CD4-positive, alpha-beta memory T cell (primary cell): ENCODE measurements around the gene ZPBP2. TPM values are rescaled to one million over a fixed set of nuclear protein-coding genes. Genes with fewer than 3 reads are reported as not detected.
A peak's percentile ranks its signal among the peaks of the same experiment; 100 is the strongest.
"Not testable (repeated sequence)": the region's sequence is repeated elsewhere in the genome, so short reads cannot be mapped to it uniquely, and the experiment has no call there.

Experiments used
- CTCF ChIA-PET: fragments of 350-600 bp; sonication (Branson Sonifier 250); formaldehyde crosslinking; loops from one replicate; lab custom pipeline; 2021; ENCODE audit warnings: inconsistent platforms; ENCODE audit not compliant: partially characterized antibody; lab: Charles Lee
- POLR2A ChIA-PET: fragments of 350-600 bp; sonication (Branson Sonifier 250); formaldehyde crosslinking; loops from one replicate; lab custom pipeline; 2021; ENCODE audit not compliant: partially characterized antibody; lab: Charles Lee
- DNase-seq, 5 donors: peaks; one replicate each; pipeline versions ENCODE4 v3.0.0 to v3.0.0-alpha.2; 2020 to 2022; ENCODE audit warnings: mixed read lengths in 1 of 5
- H3K27ac ChIP-seq: one replicate; pipeline ENCODE4 v1.7.0; 2013; ENCODE audit warnings: low read depth, low read length
- H3K27me3 ChIP-seq: 2 replicates; pipeline ENCODE4 v1.7.0; 2013; ENCODE audit warnings: mild to moderate bottlenecking, low read length, moderate library complexity; ENCODE audit not compliant: insufficient read depth
- H3K36me3 ChIP-seq: 2 replicates; pipeline ENCODE4 v1.7.0; 2013; ENCODE audit warnings: mild to moderate bottlenecking, low read length, moderate library complexity; ENCODE audit not compliant: insufficient read depth
- H3K4me1 ChIP-seq: 2 replicates; pipeline ENCODE4 v1.7.0; 2013; ENCODE audit warnings: mild to moderate bottlenecking, low read length, moderate library complexity; ENCODE audit not compliant: insufficient read depth
- H3K4me3 ChIP-seq, 2 donors: one replicate each; pipeline ENCODE4 v1.7.0; 2013; ENCODE audit warnings: low read length in 2 of 2, mild to moderate bottlenecking in 1 of 2
- H3K9me3 ChIP-seq, 2 donors: one replicate each; pipeline ENCODE4 v1.7.0; 2013; ENCODE audit warnings: low read length in 2 of 2, control low read depth in 1 of 2; ENCODE audit not compliant: control insufficient read depth in 1 of 2
- H3K27ac Mint-ChIP-seq, 7 donors: one replicate each; pipeline ENCODE4 v1.8.0; 2020 to 2021; ENCODE audit warnings: mixed read lengths in 7 of 7, mild to moderate bottlenecking in 6 of 7, inconsistent platforms in 3 of 7, moderate library complexity in 3 of 7
- H3K27me3 Mint-ChIP-seq, 2 donors: one replicate each; pipeline ENCODE4 v1.8.0; 2020 to 2021; ENCODE audit warnings: mixed read lengths in 2 of 2
- H3K36me3 Mint-ChIP-seq, 2 donors: one replicate each; pipeline ENCODE4 v1.8.0; 2020 to 2021; ENCODE audit warnings: mixed read lengths in 2 of 2, inconsistent platforms in 1 of 2, mild to moderate bottlenecking in 1 of 2
- H3K4me1 Mint-ChIP-seq, 4 donors: one replicate each; pipeline ENCODE4 v1.8.0; 2020 to 2021; ENCODE audit warnings: mixed read lengths in 4 of 4, mild to moderate bottlenecking in 1 of 4
- H3K4me3 Mint-ChIP-seq, 8 donors: one replicate each; pipeline ENCODE4 v1.8.0; 2020 to 2021; ENCODE audit warnings: mixed read lengths in 8 of 8, mild to moderate bottlenecking in 7 of 8, moderate library complexity in 6 of 8, inconsistent platforms in 3 of 8
- H3K9me3 Mint-ChIP-seq, 8 donors: one replicate each; pipeline ENCODE4 v1.8.0; 2020 to 2021; ENCODE audit warnings: mixed read lengths in 8 of 8, mild to moderate bottlenecking in 5 of 8, inconsistent platforms in 3 of 8, moderate library complexity in 1 of 8
- intact Hi-C: fragments of 100-400 bp; cut with micrococcal nuclease; formaldehyde crosslinking; loops from one replicate; pipeline ENCODE4 v1.15.1; 2023
- polyA plus RNA-seq, 2 donors: library from polyadenylated mRNA; unstranded; fragments of 300-500 nt; fragmentation: Illumina TruSeq; gene quantifications; one replicate each; pipeline ENCODE4 v1.2.3, GENCODE V29; 2021
- total RNA-seq, 2 experiments: library from RNA; stranded (reverse); gene quantifications; one replicate each; pipeline ENCODE4 v1.2.3, GENCODE V29; 2021

Gene ZPBP2
- total and polyA plus RNA-seq, 4 experiments from 2014 or later: 0.25 to 1.2 (median 0.35) TPM; not detected in 1

DNA sequence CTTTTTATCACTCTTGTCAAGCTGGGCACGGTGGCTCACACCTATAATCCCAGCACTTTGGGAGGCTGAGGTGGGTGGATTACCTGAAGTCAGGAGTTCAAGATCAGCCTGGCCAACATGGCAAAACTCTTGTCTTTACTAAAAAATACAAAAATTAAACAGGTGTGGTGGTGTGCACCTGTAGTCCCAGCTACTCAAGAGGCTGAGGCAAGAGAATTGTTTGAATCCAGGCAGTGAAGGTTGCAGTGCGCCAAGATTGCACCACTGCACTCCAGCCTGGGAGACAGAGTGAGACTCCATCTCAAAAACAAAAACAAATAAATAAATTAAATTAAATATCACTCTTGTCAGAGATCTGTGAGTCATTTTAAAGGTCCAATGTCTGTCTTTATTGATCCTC is 34.0 kb downstream of the ZPBP2 start:
- H3K4me3 Mint-ChIP-seq, H3K27me3 Mint-ChIP-seq, DNase-seq, H3K9me3 ChIP-seq, CTCF ChIA-PET, H3K9me3 Mint-ChIP-seq, H3K4me3 ChIP-seq, POLR2A ChIA-PET, H3K27me3 ChIP-seq, H3K27ac ChIP-seq, H3K36me3 ChIP-seq, intact Hi-C loops: not testable (repeated sequence)
- Mint-ChIP-seq H3K4me1 (peaks cover 10 to 24% (median 18%) of the 10 kb centered on the region in 4 donors), H3K36me3 (peaks cover 10 to 19% of the 10 kb centered on the region in 2 donors), H3K27ac (peak overlapping the region in 2 of 7 donors; percentile 41 to 65)
- H3K4me1 ChIP-seq: peaks cover 23% of the 10 kb centered on the region

DNA sequence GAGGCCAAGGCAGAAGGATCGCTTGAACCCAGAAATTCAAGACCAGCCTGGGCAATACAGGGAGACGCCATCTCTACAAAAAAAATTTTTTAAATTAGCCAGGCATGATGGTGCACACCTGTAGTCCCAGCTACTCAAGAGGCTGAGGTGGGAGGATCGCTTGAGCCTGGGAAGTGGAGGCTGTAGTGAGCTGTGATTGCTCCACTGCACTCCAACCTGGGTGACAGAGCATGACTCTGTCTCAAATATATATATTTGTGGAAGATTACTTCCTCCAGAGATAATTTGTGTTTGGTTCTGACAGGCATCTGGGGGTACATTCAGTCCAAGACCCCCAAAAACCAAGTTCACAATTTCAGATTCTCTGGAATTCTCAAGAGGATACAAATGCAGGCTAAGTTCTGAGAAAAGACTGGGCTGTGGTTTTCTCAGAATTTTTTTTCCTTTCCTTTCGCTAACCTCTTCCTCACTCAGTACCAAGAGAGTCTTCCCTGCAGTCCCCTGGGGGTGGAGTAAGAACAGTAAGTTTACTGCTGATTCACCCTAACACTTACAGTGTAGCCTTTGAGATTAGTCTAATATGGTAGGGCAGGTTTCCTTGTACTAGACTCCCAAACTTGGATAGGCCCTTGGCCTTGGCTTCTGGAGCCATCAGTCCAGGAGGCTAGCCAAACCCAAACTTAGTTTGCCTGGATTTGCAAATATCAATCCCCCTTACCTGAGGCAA is 35.3 kb downstream of the ZPBP2 start:
- H3K27me3 Mint-ChIP-seq: no peaks in the 10 kb centered on the region
- H3K9me3 Mint-ChIP-seq: no peaks in the 10 kb centered on the region
- H3K27me3 ChIP-seq: no peaks in the 10 kb centered on the region
- DNase-seq: no peak
- H3K4me3 Mint-ChIP-seq: peak overlapping the region in 4 of 8 donors; percentile 43 to 71 (median 60)
- POLR2A ChIA-PET: no interaction called here
- H3K27ac Mint-ChIP-seq: peak overlapping the region in 6 of 7 donors; percentile 24 to 81 (median 50)
- H3K36me3 ChIP-seq: no peaks in the 10 kb centered on the region
- H3K36me3 Mint-ChIP-seq: peaks cover 14 to 25% of the 10 kb centered on the region in 2 donors
- peaks cover 10 to 24% (median 17%) of the 10 kb centered on the region in 4 donors for H3K4me1 Mint-ChIP-seq
- H3K27ac ChIP-seq: no peak overlapping the region
- CTCF ChIA-PET: no interaction called here
- H3K4me3 ChIP-seq: no peak overlapping the region
- intact Hi-C loops: no loop called here
- no peaks in the 10 kb centered on the region for H3K9me3 ChIP-seq
- H3K4me1 ChIP-seq: peaks cover 23% of the 10 kb centered on the region

DNA sequence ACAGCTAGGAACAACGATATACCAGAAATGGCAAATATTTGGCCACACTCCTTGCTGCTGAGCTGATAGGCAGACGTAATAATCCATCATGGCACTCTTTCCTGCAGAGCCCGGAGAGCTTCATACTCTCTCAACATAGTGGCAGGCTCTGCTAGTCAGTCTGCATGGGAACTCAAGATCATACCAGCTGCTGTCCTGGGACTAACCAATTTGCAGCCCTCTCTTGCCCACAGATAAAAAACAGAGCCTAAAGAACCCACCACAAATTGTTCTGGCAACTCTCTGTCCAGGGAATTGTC is 36.9 kb downstream of the ZPBP2 start:
- peaks cover 10 to 24% (median 17%) of the 10 kb centered on the region in 4 donors for H3K4me1 Mint-ChIP-seq
- H3K27me3 Mint-ChIP-seq: no peaks in the 10 kb centered on the region
- no peak overlapping the region for H3K4me3 Mint-ChIP-seq
- ChIA-PET POLR2A (no interaction called here), CTCF (interaction anchor here (0.9 kb wide), 1 partner anchor 282 kb away, joined by 3 read pairs; no protein-coding TSS in a partner anchor)
- Histone ChIP-seq H3K27me3 (no peaks in the 10 kb centered on the region), H3K36me3 (peaks cover 8% of the 10 kb centered on the region), H3K9me3 (no peaks in the 10 kb centered on the region), H3K27ac (no peak overlapping the region), H3K4me3 (no peak overlapping the region), H3K4me1 (peaks cover 23% of the 10 kb centered on the region)
- no peak for DNase-seq
- H3K36me3 Mint-ChIP-seq: peaks cover 21 to 35% of the 10 kb centered on the region in 2 donors
- peak overlapping the region in 2 of 7 donors; percentile 29 to 57 for H3K27ac Mint-ChIP-seq
- intact Hi-C loops: no loop called here
- H3K9me3 Mint-ChIP-seq: no peaks in the 10 kb centered on the region

DNA sequence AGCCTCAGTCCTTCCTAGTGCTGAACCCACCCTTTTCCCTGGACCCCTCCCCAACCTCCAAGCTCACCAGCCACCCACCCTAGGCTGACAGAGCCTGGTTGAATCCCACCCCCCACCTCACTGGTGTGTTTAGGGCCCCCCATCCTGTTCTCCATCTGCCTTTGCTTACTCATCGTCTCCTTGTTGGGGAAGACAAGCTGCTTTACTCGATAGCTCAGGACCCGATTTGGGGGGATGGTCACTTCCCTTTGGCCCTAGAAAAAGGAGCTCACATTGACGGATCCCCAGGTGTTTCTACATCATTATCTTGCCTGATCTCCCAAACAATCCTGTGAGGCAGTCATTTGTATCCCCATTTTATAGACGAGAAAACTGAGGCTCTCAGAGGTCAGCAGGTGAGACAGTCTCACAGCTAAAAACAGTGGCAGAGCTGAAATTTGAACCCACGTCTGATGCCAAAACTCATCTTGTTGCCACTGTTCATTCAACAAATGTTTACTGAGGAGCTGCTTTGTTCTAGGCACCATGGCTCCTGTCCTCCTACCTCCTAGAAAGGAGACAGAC is 40.9 kb downstream of the ZPBP2 start:
- no peak overlapping the region for H3K27ac Mint-ChIP-seq

DNA sequence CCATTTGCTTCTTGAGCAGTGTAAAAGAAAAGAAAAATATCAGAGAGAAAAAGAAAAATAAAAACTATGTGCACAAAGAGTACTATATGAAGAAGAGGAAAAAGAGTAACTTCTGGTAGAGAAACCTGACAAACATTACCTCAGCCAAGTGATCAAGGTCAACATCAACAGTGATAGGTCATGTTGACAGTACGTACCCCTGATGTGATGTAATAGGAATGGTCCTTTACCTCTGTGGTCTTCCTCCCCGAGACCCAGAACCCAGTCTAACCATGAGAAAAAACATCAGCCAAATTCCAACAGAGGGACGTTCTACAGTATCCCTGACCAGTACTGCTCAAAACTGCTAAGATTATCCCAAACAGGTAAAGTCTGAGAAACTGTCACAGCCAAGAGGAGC is 46.0 kb downstream of the ZPBP2 start:
- Histone ChIP-seq H3K4me1 (peaks cover 14% of the 10 kb centered on the region), H3K9me3 (no peaks in the 10 kb centered on the region), H3K36me3 (peaks cover 8% of the 10 kb centered on the region), H3K4me3 (no peak overlapping the region), H3K27me3 (no peaks in the 10 kb centered on the region), H3K27ac (no peak overlapping the region)
- Mint-ChIP-seq H3K36me3 (peaks cover 49 to 55% of the 10 kb centered on the region in 2 donors), H3K9me3 (no peaks in the 10 kb centered on the region), H3K27ac (peak overlapping the region in 2 of 7 donors; percentile 19 to 22), H3K4me3 (no peak overlapping the region), H3K4me1 (peaks cover 12 to 25% (median 18%) of the 10 kb centered on the region in 4 donors), H3K27me3 (no peaks in the 10 kb centered on the region)
- intact Hi-C loops: no loop called here
- ChIA-PET POLR2A (no interaction called here), CTCF (no interaction called here)
- no peak for DNase-seq

More for the DNA sequence above, 40.9 kb downstream of the ZPBP2 start:
- peaks cover 4 to 13% (median 9%) of the 10 kb centered on the region in 4 donors for H3K4me1 Mint-ChIP-seq
- DNase-seq: no peak
- POLR2A ChIA-PET: interaction anchor here (0.6 kb wide), 1 partner anchor 45 kb away, joined by 3 read pairs; the partner anchor contains the start of gene IKZF3
- Histone ChIP-seq H3K4me1 (peaks cover 10% of the 10 kb centered on the region), H3K27ac (no peak overlapping the region), H3K27me3 (no peaks in the 10 kb centered on the region), H3K4me3 (no peak overlapping the region), H3K36me3 (peaks cover 8% of the 10 kb centered on the region), H3K9me3 (no peaks in the 10 kb centered on the region)
- CTCF ChIA-PET: interaction anchor here (0.7 to 1.2 kb wide), 2 partner anchors 9 to 179 kb away, joined by 3 to 4 read pairs; partner anchors contain the start of gene MIEN1
- H3K36me3 Mint-ChIP-seq: peaks cover 38 to 49% of the 10 kb centered on the region in 2 donors
- no peaks in the 10 kb centered on the region for H3K9me3 Mint-ChIP-seq
- H3K27me3 Mint-ChIP-seq: no peaks in the 10 kb centered on the region
- no peak overlapping the region for H3K4me3 Mint-ChIP-seq
- intact Hi-C loops: no loop called here

DNA sequence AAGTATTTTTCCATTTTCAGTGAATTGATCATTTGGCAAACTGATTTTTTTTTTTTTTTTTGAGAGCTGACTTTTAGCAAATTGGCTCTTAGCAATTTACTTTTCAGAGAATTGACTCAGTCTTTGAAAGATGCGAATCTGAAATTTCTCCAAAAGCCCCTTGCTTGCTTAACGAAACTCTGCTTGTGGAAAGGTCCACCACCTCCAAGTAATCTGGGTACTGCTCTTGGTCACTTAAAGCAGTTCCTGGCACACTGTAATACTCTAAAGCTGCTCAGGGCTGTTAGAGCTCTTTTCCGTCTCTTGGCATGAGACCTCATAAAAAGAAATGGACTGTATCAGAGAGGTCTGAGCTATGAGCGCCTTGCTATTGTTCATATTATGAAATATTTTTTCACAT is 47.6 kb downstream of the ZPBP2 start:
- no peaks in the 10 kb centered on the region for H3K27me3 ChIP-seq
- H3K36me3 ChIP-seq: peaks cover 11% of the 10 kb centered on the region
- Mint-ChIP-seq H3K27ac (no peak overlapping the region), H3K36me3 (peaks cover 50 to 54% of the 10 kb centered on the region in 2 donors), H3K4me1 (peaks cover 16 to 36% (median 26%) of the 10 kb centered on the region in 4 donors), H3K4me3 (no peak overlapping the region), H3K27me3 (no peaks in the 10 kb centered on the region), H3K9me3 (no peaks in the 10 kb centered on the region)
- ChIA-PET CTCF (no interaction called here), POLR2A (interaction anchor here (1.4 kb wide), 1 partner anchor 11 kb away, joined by 6 read pairs; no protein-coding TSS in a partner anchor)
- H3K4me3 ChIP-seq: no peak overlapping the region
- no peaks in the 10 kb centered on the region for H3K9me3 ChIP-seq
- intact Hi-C loops: no loop called here
- no peak for DNase-seq
- no peak overlapping the region for H3K27ac ChIP-seq
- peaks cover 26% of the 10 kb centered on the region for H3K4me1 ChIP-seq

DNA sequence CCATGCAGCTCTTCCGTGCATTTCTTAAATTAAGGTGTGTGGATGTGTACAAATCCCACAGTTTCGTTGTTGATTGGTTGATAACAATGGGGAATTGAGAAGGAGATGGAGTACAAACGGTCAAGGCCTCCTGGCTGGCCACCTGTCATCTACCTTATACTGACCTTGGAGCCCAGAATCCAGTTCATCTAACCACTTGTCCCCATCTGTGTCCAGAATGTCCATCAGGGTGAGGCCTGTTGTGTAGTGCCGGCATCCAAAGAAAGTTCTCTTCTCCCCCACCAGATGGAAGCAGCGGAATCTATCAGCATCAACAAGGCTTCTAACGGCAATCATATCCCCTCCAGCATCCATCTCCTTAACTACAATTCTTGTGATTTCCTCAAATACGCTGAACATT is 48.9 kb downstream of the ZPBP2 start:
- CTCF ChIA-PET: no interaction called here
- Mint-ChIP-seq H3K4me3 (no peak overlapping the region), H3K27me3 (no peaks in the 10 kb centered on the region), H3K4me1 (peaks cover 20 to 49% (median 39%) of the 10 kb centered on the region in 4 donors), H3K36me3 (peaks cover 49 to 55% of the 10 kb centered on the region in 2 donors), H3K27ac (peak overlapping the region in 4 of 7 donors; percentile 3 to 39 (median 24)), H3K9me3 (no peaks in the 10 kb centered on the region)
- POLR2A ChIA-PET: interaction anchor here (2.7 kb wide), 1 partner anchor 10 kb away, joined by 13 read pairs; the partner anchor contains the start of genes LRRC3C and ORMDL3
- peaks cover 22% of the 10 kb centered on the region for H3K36me3 ChIP-seq
- no peak overlapping the region for H3K4me3 ChIP-seq
- H3K9me3 ChIP-seq: no peaks in the 10 kb centered on the region
- H3K27me3 ChIP-seq: no peaks in the 10 kb centered on the region
- intact Hi-C loops: no loop called here
- H3K27ac ChIP-seq: no peak overlapping the region
- H3K4me1 ChIP-seq: peaks cover 40% of the 10 kb centered on the region
- DNase-seq: no peak
